GM06990 (cell line): ENCODE results near the gene APBA3.

Experiments
- DNase-seq: peaks from one replicate; pipeline ENCODE4 v3.0.0-alpha.2; 2011; ENCODE audit not compliant: insufficient read length; ENCODE audit errors: extremely low read depth
- H3K27me3 ChIP-seq: replicated peaks from 2 replicates; pipeline ENCODE4 v1.6.0; 2011; ENCODE audit warnings: low read length; ENCODE audit not compliant: control insufficient read depth, insufficient read depth
- H3K36me3 ChIP-seq: 2 replicates; pipeline ENCODE4 v1.5.1; 2011; ENCODE audit warnings: low read length; ENCODE audit not compliant: control insufficient read depth, insufficient read depth
- H3K4me3 ChIP-seq: replicated peaks from 2 replicates; pipeline ENCODE4 v1.5.1; 2011; ENCODE audit warnings: low read depth, mild to moderate bottlenecking, control low read depth, low read length
- CTCF ChIP-seq: IDR thresholded peaks from 2 replicates; pipeline ENCODE4 v1.5.1; 2011; ENCODE audit warnings: low read length, control low read depth, mild to moderate bottlenecking, inconsistent platforms; ENCODE audit not compliant: insufficient read depth, poor library complexity, severe bottlenecking

The APBA3 gene

GRCh38 chr19:3775374-3775711 is 13.9 kb upstream of the APBA3 start:
- no peak for TF ChIP-seq CTCF
- no peaks in the 10 kb centered on the region for H3K36me3 ChIP-seq
- DNase-seq, result no peak
- H3K4me3 ChIP-seq, result no peak overlapping the region
- no peaks in the 10 kb centered on the region for H3K27me3 ChIP-seq

GRCh38 chr19:3774621-3775373 is 13.3 kb upstream of the APBA3 start:
- Histone ChIP-seq H3K4me3 (no peak overlapping the region), H3K36me3 (no peaks in the 10 kb centered on the region), H3K27me3 (no peaks in the 10 kb centered on the region)
- no peak for DNase-seq
- TF ChIP-seq CTCF, result no peak

- Histone ChIP-seq H3K36me3 (no peaks in the 10 kb centered on the region), H3K4me3 (no peak overlapping the region)
- no peak for TF ChIP-seq CTCF
Measured at GRCh38 chr19:3773814-3774515, 12.5 kb upstream of the APBA3 start.

GRCh38 chr19:3771906-3772455 is 10.5 kb upstream of the APBA3 start, which contains the start of gene RAX2:
Gene RAX2 (minus strand): TSS chr19:3772228. CDS start chr19:3771742, 486 bp downstream.
- Histone ChIP-seq H3K4me3 (no peak within 1 kb of the TSS), H3K36me3 (peaks cover 8% of the 10 kb centered on the region), H3K27me3 (no peaks in the 10 kb centered on the region)
- no peak for DNase-seq
- TF ChIP-seq CTCF, result no peak

More at GRCh38 chr19:3773814-3774515, 12.5 kb upstream of the APBA3 start:
- H3K27me3 ChIP-seq, result no peaks in the 10 kb centered on the region
- DNase-seq, result no peak

- Histone ChIP-seq H3K4me3 (no peak overlapping the region), H3K36me3 (peaks cover 14% of the 10 kb centered on the region), H3K27me3 (no peaks in the 10 kb centered on the region)
- TF ChIP-seq CTCF, result no peak
- DNase-seq, result no peak
Measured at GRCh38 chr19:3771000-3771905, 9.8 kb upstream of the APBA3 start.
